Naive B cell (primary cell): Measurements from ENCODE around the gene EN2. TPM values are rescaled to one million over a fixed set of nuclear protein-coding genes. Genes with fewer than 3 reads are reported as not detected.

Experiments used
- ATAC-seq, 2 donors: fragments of 150-1000 bp; cut with Tn5 transposase; 2 replicates each; pipeline ENCODE4 v1.10.0; 2021; ENCODE audit warnings: low read depth in 2 of 2, mild to moderate bottlenecking in 2 of 2, moderate library complexity in 2 of 2
- DNase-seq: peaks from one replicate; pipeline ENCODE4 v3.0.0; 2022
- H3K27ac Mint-ChIP-seq, 6 donors: one replicate each; pipeline ENCODE4 v1.8.0; 2020 to 2022; ENCODE audit warnings: mild to moderate bottlenecking in 6 of 6, mixed read lengths in 6 of 6, moderate library complexity in 5 of 6, inconsistent platforms in 2 of 6
- H3K27me3 Mint-ChIP-seq, 3 donors: one replicate each; pipeline ENCODE4 v1.8.0; 2021 to 2022; ENCODE audit warnings: mixed read lengths in 3 of 3, mild to moderate bottlenecking in 1 of 3
- H3K36me3 Mint-ChIP-seq, 2 donors: one replicate each; pipeline ENCODE4 v1.8.0; 2020 to 2022; ENCODE audit warnings: mixed read lengths in 2 of 2, inconsistent platforms in 1 of 2, mild to moderate bottlenecking in 1 of 2
- H3K4me1 Mint-ChIP-seq, 3 donors: one replicate each; pipeline ENCODE4 v1.8.0; 2020 to 2022; ENCODE audit warnings: mixed read lengths in 3 of 3, inconsistent platforms in 1 of 3, mild to moderate bottlenecking in 1 of 3, moderate library complexity in 1 of 3
- H3K4me3 Mint-ChIP-seq, 8 donors: one replicate each; pipeline ENCODE4 v1.8.0; 2020 to 2022; ENCODE audit warnings: mild to moderate bottlenecking in 8 of 8, mixed read lengths in 8 of 8, moderate library complexity in 8 of 8, inconsistent platforms in 2 of 8
- H3K9me3 Mint-ChIP-seq, 7 donors: one replicate each; pipeline ENCODE4 v1.8.0; 2020 to 2022; ENCODE audit warnings: mixed read lengths in 7 of 7, mild to moderate bottlenecking in 5 of 7, inconsistent platforms in 2 of 7, moderate library complexity in 1 of 7
- polyA plus RNA-seq, 6 donors: library from polyadenylated mRNA; unstranded; fragments of 300-500 nt; fragmentation: Illumina TruSeq; gene quantifications; one replicate each; pipeline ENCODE4 v1.2.3, GENCODE V29; 2021; ENCODE audit warnings: low read depth in 6 of 6

Gene EN2
- polyA plus RNA-seq, 6 donors from 2014 or later = not detected

GRCh38 chr7:155456738-155457543, 988 bp upstream of the EN2 start:
- peaks cover 57 to 86% (median 84%) of the 10 kb centered on the region in 3 donors for H3K27me3 Mint-ChIP-seq
- peak overlapping the region in 4 of 6 donors; percentile 60 to 80 (median 68) for H3K27ac Mint-ChIP-seq
- H3K36me3 Mint-ChIP-seq = peaks cover 0 to 5% of the 10 kb centered on the region in 2 donors
- H3K9me3 Mint-ChIP-seq = peaks cover 0 to 9% (median 0%) of the 10 kb centered on the region in 7 donors
- ATAC-seq = peak in 1 of 2 donors; percentile 23
- peaks cover 26 to 48% (median 31%) of the 10 kb centered on the region in 3 donors for H3K4me1 Mint-ChIP-seq
- peak overlapping the region; percentile 68 to 90 (median 81) for H3K4me3 Mint-ChIP-seq
- no peak for DNase-seq

- Mint-ChIP-seq H3K36me3 (peaks cover 0 to 8% of the 10 kb centered on the region in 2 donors), H3K4me1 (peaks cover 29 to 48% (median 31%) of the 10 kb centered on the region in 3 donors), H3K9me3 (peaks cover 0 to 9% (median 0%) of the 10 kb centered on the region in 7 donors), H3K27me3 (peaks cover 57 to 86% (median 84%) of the 10 kb centered on the region in 3 donors), H3K27ac (no peak overlapping the region), H3K4me3 (peak overlapping the region in 6 of 8 donors; percentile 70 to 87 (median 81))
- DNase-seq (no peak), ATAC-seq (peak; percentile 9 to 25)
Observed at GRCh38 chr7:155457544-155458110, 302 bp upstream of the EN2 start.

- H3K27ac Mint-ChIP-seq = peak overlapping the region in 3 of 6 donors; percentile 31 to 94 (median 51)
- ATAC-seq (no peak), DNase-seq (no peak)
- H3K9me3 Mint-ChIP-seq = peaks cover 0 to 11% (median 0%) of the 10 kb centered on the region in 7 donors
- H3K36me3 Mint-ChIP-seq = peaks cover 0 to 8% of the 10 kb centered on the region in 2 donors
- peaks cover 31 to 43% (median 32%) of the 10 kb centered on the region in 3 donors for H3K4me1 Mint-ChIP-seq
- H3K4me3 Mint-ChIP-seq = peak overlapping the region; percentile 72 to 89 (median 76)
- peaks cover 58 to 90% (median 87%) of the 10 kb centered on the region in 3 donors for H3K27me3 Mint-ChIP-seq
Observed at GRCh38 chr7:155458878-155459699, 1.2 kb downstream of the EN2 start.

GRCh38 chr7:155459700-155460461, 2.0 kb downstream of the EN2 start:
- H3K4me1 Mint-ChIP-seq = peaks cover 31 to 37% (median 35%) of the 10 kb centered on the region in 3 donors
- no peak for DNase-seq
- H3K27ac Mint-ChIP-seq = peak overlapping the region in 3 of 6 donors; percentile 31 to 94 (median 51)
- no peak for ATAC-seq
- H3K27me3 Mint-ChIP-seq = peaks cover 57 to 88% (median 83%) of the 10 kb centered on the region in 3 donors
- peaks cover 0 to 10% (median 0%) of the 10 kb centered on the region in 7 donors for H3K9me3 Mint-ChIP-seq
- H3K4me3 Mint-ChIP-seq = peak overlapping the region; percentile 72 to 89 (median 76)
- H3K36me3 Mint-ChIP-seq = peaks cover 0 to 8% of the 10 kb centered on the region in 2 donors

- ATAC-seq = no peak
- Mint-ChIP-seq H3K9me3 (peaks cover 0 to 6% (median 3%) of the 10 kb centered on the region in 7 donors), H3K4me1 (peaks cover 23 to 37% (median 35%) of the 10 kb centered on the region in 3 donors), H3K27ac (no peak overlapping the region), H3K36me3 (peaks cover 0 to 8% of the 10 kb centered on the region in 2 donors), H3K27me3 (peaks cover 55 to 83% (median 82%) of the 10 kb centered on the region in 3 donors), H3K4me3 (peak overlapping the region in 2 of 8 donors; percentile 53 to 73)
- no peak for DNase-seq
Observed at GRCh38 chr7:155460926-155461613, 3.1 kb downstream of the EN2 start.

GRCh38 chr7:155461631-155462030, 3.7 kb downstream of the EN2 start:
- peaks cover 0 to 6% (median 3%) of the 10 kb centered on the region in 7 donors for H3K9me3 Mint-ChIP-seq
- no peak for ATAC-seq
- H3K27me3 Mint-ChIP-seq = peaks cover 49 to 83% (median 76%) of the 10 kb centered on the region in 3 donors
- peak overlapping the region in 2 of 8 donors; percentile 45 to 59 for H3K4me3 Mint-ChIP-seq
- no peak for DNase-seq
- peaks cover 19 to 35% (median 35%) of the 10 kb centered on the region in 3 donors for H3K4me1 Mint-ChIP-seq
- peaks cover 0 to 8% of the 10 kb centered on the region in 2 donors for H3K36me3 Mint-ChIP-seq
- H3K27ac Mint-ChIP-seq = no peak overlapping the region

- peaks cover 45 to 83% (median 70%) of the 10 kb centered on the region in 3 donors for H3K27me3 Mint-ChIP-seq
- no peak for DNase-seq
- peaks cover 0 to 8% of the 10 kb centered on the region in 2 donors for H3K36me3 Mint-ChIP-seq
- H3K4me3 Mint-ChIP-seq = peak overlapping the region in 1 of 8 donors; percentile 33
- peaks cover 0 to 6% (median 3%) of the 10 kb centered on the region in 7 donors for H3K9me3 Mint-ChIP-seq
- H3K4me1 Mint-ChIP-seq = peaks cover 14 to 33% (median 32%) of the 10 kb centered on the region in 3 donors
- H3K27ac Mint-ChIP-seq = peak overlapping the region in 1 of 6 donors; percentile 76
- no peak for ATAC-seq
Observed at GRCh38 chr7:155462163-155462735, 4.3 kb downstream of the EN2 start.

- Mint-ChIP-seq H3K9me3 (peaks cover 0 to 6% (median 3%) of the 10 kb centered on the region in 7 donors), H3K27ac (peak overlapping the region in 1 of 6 donors; percentile 50), H3K27me3 (peaks cover 49 to 86% (median 64%) of the 10 kb centered on the region in 3 donors), H3K4me3 (no peak overlapping the region), H3K36me3 (peaks cover 0 to 8% of the 10 kb centered on the region in 2 donors), H3K4me1 (peaks cover 11 to 38% (median 28%) of the 10 kb centered on the region in 3 donors)
- ATAC-seq = no peak
- no peak for DNase-seq
Observed at GRCh38 chr7:155463114-155463811, 5.3 kb downstream of the EN2 start.

- peak overlapping the region in 1 of 8 donors; percentile 47 for H3K4me3 Mint-ChIP-seq
- H3K36me3 Mint-ChIP-seq = peaks cover 0 to 8% of the 10 kb centered on the region in 2 donors
- peak overlapping the region in 1 of 6 donors; percentile 49 for H3K27ac Mint-ChIP-seq
- DNase-seq (no peak), ATAC-seq (no peak)
- H3K27me3 Mint-ChIP-seq = peaks cover 55 to 93% (median 69%) of the 10 kb centered on the region in 3 donors
- H3K4me1 Mint-ChIP-seq = peaks cover 17 to 41% (median 32%) of the 10 kb centered on the region in 3 donors
- H3K9me3 Mint-ChIP-seq = peaks cover 0 to 9% (median 3%) of the 10 kb centered on the region in 7 donors
Observed at GRCh38 chr7:155464183-155464582, 6.3 kb downstream of the EN2 start.

- H3K36me3 Mint-ChIP-seq = peaks cover 0 to 8% of the 10 kb centered on the region in 2 donors
- no peak for ATAC-seq
- peak overlapping the region in 6 of 8 donors; percentile 25 to 77 (median 53) for H3K4me3 Mint-ChIP-seq
- no peak for DNase-seq
- peaks cover 54 to 93% (median 69%) of the 10 kb centered on the region in 3 donors for H3K27me3 Mint-ChIP-seq
- H3K4me1 Mint-ChIP-seq = peaks cover 8 to 33% (median 23%) of the 10 kb centered on the region in 3 donors
- peaks cover 0 to 9% (median 3%) of the 10 kb centered on the region in 7 donors for H3K9me3 Mint-ChIP-seq
- H3K27ac Mint-ChIP-seq = peak overlapping the region in 4 of 6 donors; percentile 72 to 92 (median 78)
Observed at GRCh38 chr7:155464948-155465739, 7.2 kb downstream of the EN2 start.
